GM19240 (cell line): ENCODE results near the gene MAPKAP1.

ENCODE experiments used
- DNase-seq: peaks from one replicate; pipeline ENCODE4 v3.0.0; 2011; ENCODE audit warnings: low spot score; ENCODE audit not compliant: insufficient read length

MAPKAP1 gene

GRCh38 chr9:125679597-125680189 lies 27.3 kb downstream of the MAPKAP1 start:
- no peak for DNase-seq

GRCh38 chr9:125674981-125675973 lies 31.7 kb downstream of the MAPKAP1 start:
- no peak for DNase-seq

- no peak for DNase-seq
Observed at GRCh38 chr9:125672876-125673275, 34.1 kb downstream of the MAPKAP1 start.

DNA sequence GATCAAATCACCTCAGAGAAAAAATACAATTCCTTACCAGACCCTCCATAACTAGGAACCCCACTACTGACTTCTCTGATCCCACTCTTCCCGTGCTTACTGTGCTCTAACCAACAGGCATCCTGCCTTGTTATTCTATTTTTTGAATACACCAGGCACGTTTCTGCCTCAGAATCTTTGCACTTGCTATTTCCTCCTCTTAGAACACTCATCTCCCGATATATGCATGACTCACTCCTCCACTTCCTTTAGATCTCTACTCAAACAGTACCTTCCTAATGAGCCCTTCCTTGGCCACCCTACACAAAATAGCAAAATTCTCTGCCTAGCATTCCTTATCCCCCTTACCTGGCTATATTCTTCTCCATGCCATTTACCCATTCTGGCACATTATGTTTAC lies 43.9 kb downstream of the MAPKAP1 start:
- no peak for DNase-seq

- no peak for DNase-seq
Observed at GRCh38 chr9:125660557-125660956, 46.5 kb downstream of the MAPKAP1 start.

DNA sequence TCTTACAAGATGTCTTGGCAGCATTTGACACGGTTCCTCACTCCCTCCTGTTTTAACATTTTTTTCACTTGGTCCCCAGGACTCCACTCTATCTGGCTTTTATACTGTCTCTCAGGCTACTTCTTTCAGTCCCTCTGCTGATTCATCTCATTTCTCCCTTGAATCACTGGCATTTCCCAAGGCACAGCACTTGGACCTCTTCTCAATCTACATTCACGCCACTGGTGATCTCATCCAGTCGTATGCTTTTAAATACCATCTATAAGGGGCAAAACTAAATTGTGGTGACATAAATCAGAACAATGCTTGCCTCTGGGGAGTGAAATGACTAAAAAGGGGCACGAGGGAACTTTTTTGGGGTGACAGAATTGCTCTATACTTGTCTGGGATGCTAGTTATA lies 47.1 kb downstream of the MAPKAP1 start:
- no peak for DNase-seq

GRCh38 chr9:125659201-125659840 lies 47.7 kb downstream of the MAPKAP1 start:
- DNase-seq, result no peak

DNA sequence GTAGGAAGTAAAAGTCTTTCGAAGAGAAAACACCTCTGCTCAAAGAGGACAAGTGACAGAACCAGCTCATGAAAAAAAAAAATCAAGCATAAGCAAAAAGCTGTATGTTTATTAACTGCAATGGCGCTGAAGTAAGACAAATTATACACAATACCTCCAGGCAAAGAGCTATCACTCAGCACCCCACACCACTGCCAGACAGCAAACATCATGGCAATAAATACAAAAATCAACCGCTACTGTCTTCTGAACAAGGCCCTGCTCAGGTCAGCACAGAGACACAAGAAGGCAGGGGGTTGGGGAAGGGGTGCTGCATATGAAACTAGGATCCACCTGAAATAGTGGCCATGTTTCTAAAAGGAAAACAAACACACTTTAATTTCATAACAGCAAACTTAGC lies 50.4 kb downstream of the MAPKAP1 start:
- no peak for DNase-seq

DNA sequence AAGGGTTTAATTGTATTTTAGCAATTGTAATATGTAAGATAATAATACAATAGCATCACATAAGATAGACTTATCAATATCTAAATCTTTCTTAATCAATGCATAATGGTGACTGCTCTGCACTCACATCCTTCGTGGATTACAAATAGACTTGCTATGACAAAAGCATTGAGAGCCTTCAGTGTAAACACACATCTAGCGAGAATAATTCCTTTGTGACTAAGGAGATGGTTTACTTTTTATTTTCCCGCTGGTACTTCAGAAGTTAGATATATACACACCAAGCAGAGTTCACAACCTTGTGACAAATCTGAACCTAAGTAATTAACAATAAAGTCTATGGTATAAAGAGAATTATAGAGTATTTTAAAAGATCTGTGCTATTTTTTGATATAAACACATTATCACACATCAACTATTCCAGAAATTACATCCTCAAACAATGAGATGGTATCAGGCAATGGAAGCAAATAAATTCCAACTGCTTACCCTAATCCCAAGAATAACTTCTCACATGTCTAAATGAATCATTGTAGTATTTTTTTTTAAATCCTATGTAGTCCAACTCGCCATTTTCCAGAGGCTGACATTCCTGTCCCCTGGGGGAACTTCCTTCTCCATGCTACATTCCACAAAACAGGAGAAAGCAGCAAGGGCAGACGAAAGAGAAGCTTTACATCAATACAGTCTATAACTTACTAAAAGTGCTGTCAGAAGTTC lies 51.2 kb downstream of the MAPKAP1 start:
- DNase-seq, result no peak

DNA sequence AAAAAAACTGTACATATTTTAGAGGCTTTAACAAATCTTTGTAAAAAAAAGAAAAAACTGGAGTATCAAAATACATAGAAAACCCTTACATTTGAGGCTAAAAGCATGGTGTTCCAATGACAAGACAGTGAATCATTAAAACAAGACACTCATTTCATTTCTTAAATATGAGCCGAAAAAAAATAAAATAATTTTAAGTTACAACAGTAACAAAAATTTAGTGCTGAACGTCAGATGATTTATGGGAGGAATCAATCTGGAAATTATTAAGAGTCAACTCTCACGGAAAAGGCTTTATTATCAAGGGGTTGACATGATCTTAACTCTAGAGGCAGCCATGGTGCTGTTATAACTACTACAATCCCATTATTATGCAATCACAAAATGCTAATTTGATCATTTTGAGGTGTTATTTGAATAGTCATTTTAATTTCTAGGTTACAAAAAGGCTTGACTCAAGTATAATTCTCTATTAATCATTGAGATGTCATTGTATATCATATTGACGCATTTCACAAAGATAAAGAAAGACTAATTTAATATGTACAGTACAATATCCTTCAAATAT lies 51.9 kb downstream of the MAPKAP1 start:
- DNase-seq, result no peak

- DNase-seq, result no peak
Observed at GRCh38 chr9:125654121-125654520, 52.9 kb downstream of the MAPKAP1 start.

- DNase-seq, result no peak
Observed at GRCh38 chr9:125653325-125653724, 53.7 kb downstream of the MAPKAP1 start.

- no peak for DNase-seq
Observed at GRCh38 chr9:125652759-125653158, 54.2 kb downstream of the MAPKAP1 start.

DNA sequence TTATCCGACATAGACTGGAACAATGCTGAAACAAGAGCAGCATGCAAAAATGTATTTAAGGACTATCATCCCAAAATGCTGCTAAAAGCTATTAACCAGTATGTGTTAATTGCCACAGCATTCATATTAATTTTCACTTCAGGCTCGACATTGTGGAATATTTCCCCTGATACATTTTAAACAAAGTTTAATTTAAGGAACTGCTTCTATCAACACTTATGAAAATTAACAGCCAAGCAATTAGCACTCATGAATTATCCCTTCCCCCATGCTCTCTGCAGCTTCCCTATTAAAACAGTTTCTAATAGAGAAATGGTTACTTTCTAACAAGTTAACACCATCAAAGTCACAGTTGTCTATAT lies 54.8 kb downstream of the MAPKAP1 start:
- no peak for DNase-seq

DNA sequence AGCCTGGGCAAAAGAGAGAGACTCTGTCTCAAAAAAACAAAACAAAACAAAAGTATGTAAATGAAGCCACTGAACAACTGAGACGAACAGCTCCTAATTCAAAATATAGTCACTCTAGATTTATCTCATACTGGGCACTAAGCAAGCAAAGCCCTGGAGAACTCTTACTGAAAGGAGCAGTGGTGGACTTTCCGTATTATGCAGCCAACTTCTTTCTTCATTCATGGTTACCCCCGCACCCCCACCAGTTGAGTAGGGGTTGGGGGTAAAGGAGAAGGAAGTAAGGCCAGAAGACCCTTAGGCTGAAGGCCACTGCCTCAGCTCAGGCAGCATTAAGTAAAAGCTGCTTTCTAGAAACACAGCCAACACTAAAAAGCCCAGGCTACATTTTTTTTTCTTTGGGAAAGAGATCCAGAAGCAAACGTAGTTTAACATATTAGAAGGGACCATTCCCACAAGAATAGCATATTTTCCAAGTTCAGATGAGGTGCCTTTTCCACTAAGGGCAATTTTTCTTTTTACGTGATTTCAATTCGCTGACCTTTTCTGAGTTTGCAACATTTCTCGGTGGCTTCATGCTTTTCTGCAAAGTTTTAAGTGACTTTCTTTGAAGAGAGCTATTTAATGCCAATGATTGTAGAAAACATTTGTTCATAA lies 55.3 kb downstream of the MAPKAP1 start:
- no peak for DNase-seq

DNA sequence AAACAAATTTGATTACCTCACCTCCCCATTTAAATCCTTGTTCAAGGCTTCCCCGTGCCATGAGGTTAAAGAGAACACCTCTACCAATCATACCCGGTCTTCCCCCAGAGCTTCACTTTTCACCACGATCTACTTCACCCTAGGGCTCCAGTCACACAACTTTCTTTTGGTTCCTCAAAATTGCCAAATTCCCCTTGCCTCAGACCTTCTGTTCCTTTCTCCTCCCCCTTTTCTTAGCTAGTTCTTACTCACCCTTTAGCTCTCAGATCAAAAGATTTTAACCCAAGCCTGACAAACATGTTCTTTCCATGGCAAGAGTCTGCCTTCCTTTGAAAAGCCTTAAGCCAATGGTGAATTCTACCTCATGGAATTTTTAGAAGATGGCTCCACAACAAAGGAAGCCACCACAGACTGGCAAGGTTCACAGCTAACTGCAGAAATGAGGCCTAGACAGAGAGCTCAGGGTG lies 56.7 kb downstream of the MAPKAP1 start:
- no peak for DNase-seq

DNA sequence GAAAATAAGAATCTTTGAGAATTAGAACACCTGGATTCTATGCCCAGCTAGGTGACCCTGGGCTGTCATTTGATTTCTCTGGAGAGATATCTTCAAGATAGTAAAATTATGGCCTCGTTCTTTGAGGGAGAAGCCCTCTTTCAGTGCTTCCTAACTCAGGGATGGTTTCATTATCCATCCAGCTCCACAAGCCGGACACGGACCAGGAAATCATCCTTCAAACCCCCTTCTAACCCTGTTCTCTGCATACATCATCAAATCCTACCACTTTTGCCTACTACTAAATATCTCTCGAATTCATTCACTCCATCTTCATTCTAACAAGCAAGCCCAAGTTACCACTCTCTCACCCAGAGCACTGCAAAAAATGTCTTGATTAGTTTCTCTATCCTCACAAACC lies 57.2 kb downstream of the MAPKAP1 start:
- DNase-seq, result no peak

DNA sequence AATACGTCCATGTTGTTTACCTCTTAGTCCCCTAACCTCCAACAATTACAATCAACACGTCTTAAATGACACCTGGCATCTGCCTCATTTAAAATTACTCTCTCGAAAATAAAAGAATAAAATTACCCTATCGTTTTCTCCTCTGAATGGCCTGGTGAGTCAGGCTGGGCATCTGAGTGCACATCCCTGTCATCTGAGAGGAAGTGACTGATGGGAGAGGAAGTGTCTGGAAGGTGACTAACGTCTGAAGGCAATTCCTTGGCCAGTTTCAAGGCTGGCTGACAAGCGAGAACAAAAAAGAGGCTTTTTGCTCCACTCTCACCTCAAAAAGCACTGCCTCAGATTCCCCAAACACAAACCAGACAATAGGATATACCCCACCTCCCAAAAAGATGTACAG lies 57.7 kb downstream of the MAPKAP1 start:
- no peak for DNase-seq

DNA sequence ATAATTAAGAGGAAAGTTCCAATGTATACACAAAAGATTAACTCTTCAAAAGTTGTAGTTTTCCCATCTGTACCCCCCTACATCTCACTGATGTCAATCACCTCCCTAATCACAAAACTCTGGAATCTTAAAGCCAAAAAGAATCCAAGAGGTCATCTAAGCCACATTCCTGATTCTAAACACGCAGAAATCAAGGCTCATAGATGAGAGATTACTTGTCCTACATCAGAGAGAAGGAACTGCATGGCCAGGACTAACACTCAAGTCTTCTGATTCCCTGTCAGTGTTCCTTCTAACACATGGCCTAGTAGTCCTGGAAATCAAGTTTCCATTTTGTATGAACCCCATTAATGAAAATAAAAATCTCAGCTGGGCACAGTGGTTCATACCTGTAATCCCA lies 58.7 kb downstream of the MAPKAP1 start:
- no peak for DNase-seq

DNA sequence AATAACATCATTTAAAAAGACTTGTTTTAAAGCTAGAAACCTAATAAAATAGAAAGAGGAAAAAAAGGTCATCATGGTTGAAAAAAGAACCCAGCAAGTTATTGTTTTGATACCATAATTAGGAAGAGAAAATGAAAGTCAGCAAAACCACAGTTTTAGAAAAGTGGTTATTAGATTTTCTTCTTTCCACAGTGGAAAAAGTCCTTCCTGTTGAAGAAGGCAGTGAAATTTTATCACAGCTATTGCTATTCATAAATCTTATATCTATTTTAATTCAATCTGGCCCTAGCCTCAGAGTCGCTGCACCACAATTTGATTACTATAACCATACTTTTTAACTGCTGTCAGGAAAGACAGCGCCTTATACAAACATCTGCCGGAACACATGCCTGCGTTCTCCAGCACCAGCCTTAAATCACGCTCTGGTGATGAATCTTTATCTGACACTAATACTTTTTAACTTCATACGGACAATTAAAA lies 60.3 kb downstream of the MAPKAP1 start:
- no peak for DNase-seq

- no peak for DNase-seq
Observed at GRCh38 chr9:125646217-125646616, 60.8 kb downstream of the MAPKAP1 start.
